ENCODE data around the gene VEPH1.

DNA sequence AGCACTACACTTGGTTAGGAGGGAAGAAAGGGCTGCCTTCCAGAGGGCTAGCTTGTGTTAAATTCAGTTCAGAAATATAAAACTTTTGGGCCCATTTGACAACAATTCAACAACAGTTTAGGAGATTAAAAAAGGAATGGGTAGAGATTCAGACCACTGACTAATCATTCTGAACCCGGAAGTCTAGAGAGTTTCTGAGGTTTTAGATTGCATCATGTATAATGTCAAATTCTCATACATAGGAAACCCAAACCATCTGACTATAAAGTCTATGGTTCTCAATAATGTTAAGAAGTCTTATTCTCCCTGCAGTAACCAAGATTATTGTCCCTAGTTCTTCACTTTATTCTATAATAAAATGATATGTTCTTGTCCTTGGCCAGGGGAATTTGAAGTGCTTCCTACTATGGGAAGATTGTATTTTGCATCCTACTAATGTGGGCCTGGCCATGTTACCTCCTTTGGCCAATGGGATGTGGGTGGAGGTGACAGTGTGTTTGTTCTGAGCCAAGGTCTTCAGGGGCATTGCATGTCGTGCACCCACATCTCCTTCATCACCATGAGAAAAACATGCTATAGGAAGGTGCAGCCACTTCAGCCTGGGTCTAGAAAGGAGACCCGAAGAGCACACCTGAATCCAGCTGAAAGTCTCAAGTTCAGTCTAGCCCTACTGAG lies 276.9 kb downstream of the VEPH1 start:
- no peak for TF ChIP-seq EZH2phosphoT487 (IDR thresholded peaks at IDR 0.05; ENCODE audit: low read depth)
- TF ChIP-seq, protein P1, sequence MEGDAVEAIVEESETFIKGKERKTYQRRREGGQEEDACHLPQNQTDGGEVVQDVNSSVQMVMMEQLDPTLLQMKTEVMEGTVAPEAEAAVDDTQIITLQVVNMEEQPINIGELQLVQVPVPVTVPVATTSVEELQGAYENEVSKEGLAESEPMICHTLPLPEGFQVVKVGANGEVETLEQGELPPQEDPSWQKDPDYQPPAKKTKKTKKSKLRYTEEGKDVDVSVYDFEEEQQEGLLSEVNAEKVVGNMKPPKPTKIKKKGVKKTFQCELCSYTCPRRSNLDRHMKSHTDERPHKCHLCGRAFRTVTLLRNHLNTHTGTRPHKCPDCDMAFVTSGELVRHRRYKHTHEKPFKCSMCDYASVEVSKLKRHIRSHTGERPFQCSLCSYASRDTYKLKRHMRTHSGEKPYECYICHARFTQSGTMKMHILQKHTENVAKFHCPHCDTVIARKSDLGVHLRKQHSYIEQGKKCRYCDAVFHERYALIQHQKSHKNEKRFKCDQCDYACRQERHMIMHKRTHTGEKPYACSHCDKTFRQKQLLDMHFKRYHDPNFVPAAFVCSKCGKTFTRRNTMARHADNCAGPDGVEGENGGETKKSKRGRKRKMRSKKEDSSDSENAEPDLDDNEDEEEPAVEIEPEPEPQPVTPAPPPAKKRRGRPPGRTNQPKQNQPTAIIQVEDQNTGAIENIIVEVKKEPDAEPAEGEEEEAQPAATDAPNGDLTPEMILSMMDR (IDR thresholded peaks at IDR 0.05; ENCODE audit: low read depth, low read length) = no peak
